Measurements from ENCODE around the gene ABCG2.
A peak's percentile ranks its signal among the peaks of the same experiment; 100 is the strongest.
"Not testable (repeated sequence)": the region's sequence is repeated elsewhere in the genome, so short reads cannot be mapped to it uniquely, and the experiment has no call there.

ABCG2 gene

GRCh38 chr4:88159229-88159725 is 838 bp upstream of the ABCG2 start:
- Histone ChIP-seq H3K4me1 (ENCODE audit: insufficient read depth, low read length, poor library complexity, severe bottlenecking) (peaks cover 3% of the 10 kb centered on the region), H3K9ac (ENCODE audit: low read depth, low read length, poor library complexity, severe bottlenecking) (no peak overlapping the region), H3K36me3 (ENCODE audit: insufficient read depth, low read length) (no peaks in the 10 kb centered on the region), H4K20me1 (ENCODE audit: insufficient read depth, low read length, poor library complexity, severe bottlenecking) (no peaks in the 10 kb centered on the region), H3K79me2 (ENCODE audit: insufficient read depth, low read length) (no peaks in the 10 kb centered on the region), H2AFZ (ENCODE audit: low read length) (peak overlapping the region; percentile 91), H3K27me3 (ENCODE audit: insufficient read depth, low read length, poor library complexity, severe bottlenecking) (peaks cover 10% of the 10 kb centered on the region), H3K4me2 (ENCODE audit: low read depth, low read length, poor library complexity, severe bottlenecking) (peak overlapping the region; percentile 72), H3F3A (ENCODE audit: low read depth) (no peaks in the 10 kb centered on the region), H3K4me3 (ENCODE audit: low read length, poor library complexity, severe bottlenecking) (peak overlapping the region; percentile 68), H3K9me2 (replicated peaks; ENCODE audit: low read depth, low read length) (no peaks in the 10 kb centered on the region), H3K9me3 (ENCODE audit: insufficient read depth, low read depth, low read length) (no peaks in the 10 kb centered on the region)
- TF ChIP-seq CTCF (conservative IDR thresholded peaks at IDR 0.05; ENCODE audit: low read length) (no peak), EZH2phosphoT487 (IDR thresholded peaks at IDR 0.05; ENCODE audit: borderline replicate concordance) (no peak)

- no peaks in the 10 kb centered on the region for H3K9me2 ChIP-seq (replicated peaks; ENCODE audit: low read depth, low read length)
- H2AFZ ChIP-seq (ENCODE audit: low read length) = peak overlapping the region; percentile 91
- TF ChIP-seq CTCF (conservative IDR thresholded peaks at IDR 0.05; ENCODE audit: low read length) = no peak
- H3K27me3 ChIP-seq (ENCODE audit: insufficient read depth, low read length, poor library complexity, severe bottlenecking) = peaks cover 10% of the 10 kb centered on the region
- peak overlapping the region; percentile 68 for H3K4me3 ChIP-seq (ENCODE audit: low read length, poor library complexity, severe bottlenecking)
- H3K36me3 ChIP-seq (ENCODE audit: insufficient read depth, low read length) = no peaks in the 10 kb centered on the region
- H3K79me2 ChIP-seq (ENCODE audit: insufficient read depth, low read length) = no peaks in the 10 kb centered on the region
- no peak overlapping the region for H3K9ac ChIP-seq (ENCODE audit: low read depth, low read length, poor library complexity, severe bottlenecking)
- H3K4me1 ChIP-seq (ENCODE audit: insufficient read depth, low read length, poor library complexity, severe bottlenecking) = peaks cover 3% of the 10 kb centered on the region
- H4K20me1 ChIP-seq (ENCODE audit: insufficient read depth, low read length, poor library complexity, severe bottlenecking) = no peaks in the 10 kb centered on the region
- H3F3A ChIP-seq (ENCODE audit: low read depth) = no peaks in the 10 kb centered on the region
- H3K4me2 ChIP-seq (ENCODE audit: low read depth, low read length, poor library complexity, severe bottlenecking) = peak overlapping the region; percentile 72
- no peaks in the 10 kb centered on the region for H3K9me3 ChIP-seq (ENCODE audit: insufficient read depth, low read depth, low read length)
These were observed 376 bp downstream of the ABCG2 start for GRCh38 chr4:88158038-88158488.

- not testable (repeated sequence) for H3K4me3 ChIP-seq (ENCODE audit: low read length, poor library complexity, severe bottlenecking); H3K4me2 ChIP-seq (ENCODE audit: low read depth, low read length, poor library complexity, severe bottlenecking); H3K36me3 ChIP-seq (ENCODE audit: insufficient read depth, low read length); H3K4me1 ChIP-seq (ENCODE audit: insufficient read depth, low read length, poor library complexity, severe bottlenecking); H3F3A ChIP-seq (ENCODE audit: low read depth); H2AFZ ChIP-seq (ENCODE audit: low read length); H3K9ac ChIP-seq (ENCODE audit: low read depth, low read length, poor library complexity, severe bottlenecking); H3K27me3 ChIP-seq (ENCODE audit: insufficient read depth, low read length, poor library complexity, severe bottlenecking); H4K20me1 ChIP-seq (ENCODE audit: insufficient read depth, low read length, poor library complexity, severe bottlenecking); H3K9me3 ChIP-seq (ENCODE audit: insufficient read depth, low read depth, low read length); H3K9me2 ChIP-seq (replicated peaks; ENCODE audit: low read depth, low read length); H3K79me2 ChIP-seq (ENCODE audit: insufficient read depth, low read length)
These were observed 6.1 kb downstream of the ABCG2 start for GRCh38 chr4:88152331-88152730.

- Histone ChIP-seq H3K9me2 (replicated peaks; ENCODE audit: low read depth, low read length) (no peaks in the 10 kb centered on the region), H3K9me3 (ENCODE audit: insufficient read depth, low read depth, low read length) (no peaks in the 10 kb centered on the region), H3K4me2 (ENCODE audit: low read depth, low read length, poor library complexity, severe bottlenecking) (no peak overlapping the region), H3K36me3 (ENCODE audit: insufficient read depth, low read length) (no peaks in the 10 kb centered on the region), H2AFZ (ENCODE audit: low read length) (no peak overlapping the region), H3K79me2 (ENCODE audit: insufficient read depth, low read length) (no peaks in the 10 kb centered on the region), H3K4me1 (ENCODE audit: insufficient read depth, low read length, poor library complexity, severe bottlenecking) (no peaks in the 10 kb centered on the region), H4K20me1 (ENCODE audit: insufficient read depth, low read length, poor library complexity, severe bottlenecking) (no peaks in the 10 kb centered on the region), H3K9ac (ENCODE audit: low read depth, low read length, poor library complexity, severe bottlenecking) (no peak overlapping the region), H3K4me3 (ENCODE audit: low read length, poor library complexity, severe bottlenecking) (no peak overlapping the region), H3K27me3 (ENCODE audit: insufficient read depth, low read length, poor library complexity, severe bottlenecking) (no peaks in the 10 kb centered on the region), H3F3A (ENCODE audit: low read depth) (no peaks in the 10 kb centered on the region)
- TF ChIP-seq EZH2phosphoT487 (IDR thresholded peaks at IDR 0.05; ENCODE audit: borderline replicate concordance) (no peak), CTCF (conservative IDR thresholded peaks at IDR 0.05; ENCODE audit: low read length) (no peak)
These were observed 9.9 kb downstream of the ABCG2 start for GRCh38 chr4:88148560-88148959.

Data from Loucy (cell line).